ENCODE results near the gene FAM47E. TPM values are rescaled to one million over a fixed set of nuclear protein-coding genes. Genes with fewer than 3 reads are reported as not detected.

Gene FAM47E
- polyA plus RNA-seq, 1 donor from 2014 or later, result 3.7 TPM

DNA sequence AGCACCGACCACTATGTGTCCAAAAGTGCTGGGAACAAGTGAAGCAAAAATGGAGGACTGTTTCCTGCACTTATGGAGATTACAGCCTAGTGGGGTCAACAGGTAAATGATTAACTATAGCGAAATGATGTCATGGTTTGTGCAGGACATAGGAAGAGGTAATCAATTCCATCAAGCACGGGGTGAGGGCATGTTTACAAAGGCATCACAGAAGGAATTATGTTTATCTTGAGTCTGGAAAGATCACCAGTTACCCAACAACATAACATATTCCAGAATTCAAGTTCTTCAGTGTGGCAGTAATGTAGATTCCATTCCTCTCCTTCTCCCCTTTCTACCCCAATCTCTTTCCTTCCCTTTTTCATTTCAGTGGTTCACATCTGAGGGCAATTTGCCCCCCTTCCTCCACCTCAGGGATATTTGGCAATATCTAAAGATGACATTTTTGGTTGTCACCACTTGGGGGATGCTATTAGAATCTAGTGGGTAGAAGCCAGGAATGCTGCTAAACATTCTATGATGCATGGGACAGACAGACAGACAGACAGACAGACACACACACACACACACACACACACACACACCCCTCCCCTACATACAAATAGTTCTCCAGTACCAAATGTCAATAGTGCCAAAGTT, 24.1 kb downstream of the FAM47E start:
- Histone ChIP-seq H3K27me3 (ENCODE audit: insufficient read depth, low read depth, low read length) (no peaks in the 10 kb centered on the region), H3K27ac (ENCODE audit: low read length) (no peak overlapping the region), H3K9me2 (ENCODE audit: insufficient read depth, low read length) (no peaks in the 10 kb centered on the region), H4K20me1 (ENCODE audit: insufficient read depth) (no peaks in the 10 kb centered on the region), H3K79me2 (replicated peaks; ENCODE audit: insufficient read depth, low read length) (no peaks in the 10 kb centered on the region), H3K4me3 (ENCODE audit: low read length) (no peak overlapping the region), H3K4me2 (ENCODE audit: low read length) (no peak overlapping the region), H3K9ac (ENCODE audit: low read length) (no peak overlapping the region), H3K36me3 (ENCODE audit: insufficient read depth, low read length) (no peaks in the 10 kb centered on the region), H3F3A (ENCODE audit: insufficient read depth, low read length, poor library complexity, severe bottlenecking) (no peaks in the 10 kb centered on the region), H3K9me3 (ENCODE audit: low read length) (no peaks in the 10 kb centered on the region), H2AFZ (ENCODE audit: low read depth, low read length) (no peak overlapping the region)
- TF ChIP-seq, protein P1, sequence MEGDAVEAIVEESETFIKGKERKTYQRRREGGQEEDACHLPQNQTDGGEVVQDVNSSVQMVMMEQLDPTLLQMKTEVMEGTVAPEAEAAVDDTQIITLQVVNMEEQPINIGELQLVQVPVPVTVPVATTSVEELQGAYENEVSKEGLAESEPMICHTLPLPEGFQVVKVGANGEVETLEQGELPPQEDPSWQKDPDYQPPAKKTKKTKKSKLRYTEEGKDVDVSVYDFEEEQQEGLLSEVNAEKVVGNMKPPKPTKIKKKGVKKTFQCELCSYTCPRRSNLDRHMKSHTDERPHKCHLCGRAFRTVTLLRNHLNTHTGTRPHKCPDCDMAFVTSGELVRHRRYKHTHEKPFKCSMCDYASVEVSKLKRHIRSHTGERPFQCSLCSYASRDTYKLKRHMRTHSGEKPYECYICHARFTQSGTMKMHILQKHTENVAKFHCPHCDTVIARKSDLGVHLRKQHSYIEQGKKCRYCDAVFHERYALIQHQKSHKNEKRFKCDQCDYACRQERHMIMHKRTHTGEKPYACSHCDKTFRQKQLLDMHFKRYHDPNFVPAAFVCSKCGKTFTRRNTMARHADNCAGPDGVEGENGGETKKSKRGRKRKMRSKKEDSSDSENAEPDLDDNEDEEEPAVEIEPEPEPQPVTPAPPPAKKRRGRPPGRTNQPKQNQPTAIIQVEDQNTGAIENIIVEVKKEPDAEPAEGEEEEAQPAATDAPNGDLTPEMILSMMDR (IDR thresholded peaks at IDR 0.05; ENCODE audit: poor library complexity, severe bottlenecking), result no peak
- TF ChIP-seq, protein P2, sequence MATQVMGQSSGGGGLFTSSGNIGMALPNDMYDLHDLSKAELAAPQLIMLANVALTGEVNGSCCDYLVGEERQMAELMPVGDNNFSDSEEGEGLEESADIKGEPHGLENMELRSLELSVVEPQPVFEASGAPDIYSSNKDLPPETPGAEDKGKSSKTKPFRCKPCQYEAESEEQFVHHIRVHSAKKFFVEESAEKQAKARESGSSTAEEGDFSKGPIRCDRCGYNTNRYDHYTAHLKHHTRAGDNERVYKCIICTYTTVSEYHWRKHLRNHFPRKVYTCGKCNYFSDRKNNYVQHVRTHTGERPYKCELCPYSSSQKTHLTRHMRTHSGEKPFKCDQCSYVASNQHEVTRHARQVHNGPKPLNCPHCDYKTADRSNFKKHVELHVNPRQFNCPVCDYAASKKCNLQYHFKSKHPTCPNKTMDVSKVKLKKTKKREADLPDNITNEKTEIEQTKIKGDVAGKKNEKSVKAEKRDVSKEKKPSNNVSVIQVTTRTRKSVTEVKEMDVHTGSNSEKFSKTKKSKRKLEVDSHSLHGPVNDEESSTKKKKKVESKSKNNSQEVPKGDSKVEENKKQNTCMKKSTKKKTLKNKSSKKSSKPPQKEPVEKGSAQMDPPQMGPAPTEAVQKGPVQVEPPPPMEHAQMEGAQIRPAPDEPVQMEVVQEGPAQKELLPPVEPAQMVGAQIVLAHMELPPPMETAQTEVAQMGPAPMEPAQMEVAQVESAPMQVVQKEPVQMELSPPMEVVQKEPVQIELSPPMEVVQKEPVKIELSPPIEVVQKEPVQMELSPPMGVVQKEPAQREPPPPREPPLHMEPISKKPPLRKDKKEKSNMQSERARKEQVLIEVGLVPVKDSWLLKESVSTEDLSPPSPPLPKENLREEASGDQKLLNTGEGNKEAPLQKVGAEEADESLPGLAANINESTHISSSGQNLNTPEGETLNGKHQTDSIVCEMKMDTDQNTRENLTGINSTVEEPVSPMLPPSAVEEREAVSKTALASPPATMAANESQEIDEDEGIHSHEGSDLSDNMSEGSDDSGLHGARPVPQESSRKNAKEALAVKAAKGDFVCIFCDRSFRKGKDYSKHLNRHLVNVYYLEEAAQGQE (IDR thresholded peaks at IDR 0.05; ENCODE audit: borderline replicate concordance), result no peak

DNA sequence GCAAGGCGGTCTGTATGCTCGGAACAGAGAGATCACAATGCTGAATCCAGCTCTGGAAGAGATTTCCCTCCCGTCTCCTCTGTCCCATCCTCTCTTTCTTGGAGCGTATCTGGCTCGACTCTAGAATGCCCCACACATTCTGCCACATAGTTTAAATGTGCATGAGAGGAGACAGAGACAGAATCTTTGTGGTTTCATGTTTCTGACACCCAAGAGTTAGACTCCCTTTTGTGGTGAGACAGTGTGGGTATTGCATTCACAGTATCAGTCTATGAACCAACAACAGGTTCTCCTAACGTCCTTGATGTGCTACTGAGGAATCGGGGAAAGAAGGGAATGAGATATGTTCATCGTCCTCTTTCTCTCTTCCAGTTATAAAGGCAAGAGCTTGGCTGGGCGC, 25.3 kb downstream of the FAM47E start:
- H3K36me3 ChIP-seq (ENCODE audit: insufficient read depth, low read length), result no peaks in the 10 kb centered on the region
- no peaks in the 10 kb centered on the region for H4K20me1 ChIP-seq (ENCODE audit: insufficient read depth)
- H3K4me2 ChIP-seq (ENCODE audit: low read length), result no peak overlapping the region
- no peak overlapping the region for H2AFZ ChIP-seq (ENCODE audit: low read depth, low read length)
- H3K79me2 ChIP-seq (replicated peaks; ENCODE audit: insufficient read depth, low read length), result no peaks in the 10 kb centered on the region
- no peak overlapping the region for H3K4me3 ChIP-seq (ENCODE audit: low read length)
- H3F3A ChIP-seq (ENCODE audit: insufficient read depth, low read length, poor library complexity, severe bottlenecking), result no peaks in the 10 kb centered on the region
- no peaks in the 10 kb centered on the region for H3K9me2 ChIP-seq (ENCODE audit: insufficient read depth, low read length)
- H3K27me3 ChIP-seq (ENCODE audit: insufficient read depth, low read depth, low read length), result no peaks in the 10 kb centered on the region
- no peak overlapping the region for H3K9ac ChIP-seq (ENCODE audit: low read length)
- no peak overlapping the region for H3K27ac ChIP-seq (ENCODE audit: low read length)
- no peaks in the 10 kb centered on the region for H3K9me3 ChIP-seq (ENCODE audit: low read length)
- TF ChIP-seq, protein P1 (IDR thresholded peaks at IDR 0.05; ENCODE audit: poor library complexity, severe bottlenecking), result no peak
- no peak for TF ChIP-seq RAD21 (conservative IDR thresholded peaks at IDR 0.05)

DNA sequence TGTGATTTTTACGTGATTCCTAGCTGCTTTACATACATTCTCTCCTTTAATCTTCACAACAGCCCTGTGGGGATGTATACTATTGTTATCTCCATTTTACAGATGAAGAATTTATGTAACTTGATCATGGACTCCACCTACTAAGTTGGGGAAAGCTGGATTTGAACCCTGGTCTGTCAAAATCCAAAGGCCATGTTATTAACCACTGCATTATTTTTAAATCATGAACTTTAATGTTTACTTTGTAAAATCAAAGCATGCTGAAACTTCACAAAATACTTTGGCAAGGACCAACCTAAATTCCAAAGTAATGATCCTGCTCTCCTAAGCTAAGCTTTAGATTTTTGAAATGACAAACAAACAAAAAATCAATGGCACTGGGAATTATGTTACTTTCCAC, 26.1 kb downstream of the FAM47E start:
- Histone ChIP-seq H3F3A (ENCODE audit: insufficient read depth, low read length, poor library complexity, severe bottlenecking) (no peaks in the 10 kb centered on the region), H4K20me1 (ENCODE audit: insufficient read depth) (no peaks in the 10 kb centered on the region), H3K79me2 (replicated peaks; ENCODE audit: insufficient read depth, low read length) (no peaks in the 10 kb centered on the region), H3K4me3 (ENCODE audit: low read length) (no peak overlapping the region), H3K9me2 (ENCODE audit: insufficient read depth, low read length) (no peaks in the 10 kb centered on the region), H3K4me2 (ENCODE audit: low read length) (no peak overlapping the region), H2AFZ (ENCODE audit: low read depth, low read length) (no peak overlapping the region), H3K9ac (ENCODE audit: low read length) (no peak overlapping the region), H3K27me3 (ENCODE audit: insufficient read depth, low read depth, low read length) (no peaks in the 10 kb centered on the region), H3K27ac (ENCODE audit: low read length) (no peak overlapping the region), H3K9me3 (ENCODE audit: low read length) (no peaks in the 10 kb centered on the region), H3K36me3 (ENCODE audit: insufficient read depth, low read length) (no peaks in the 10 kb centered on the region)
- no peak for TF ChIP-seq MXI1 (conservative IDR thresholded peaks at IDR 0.05; ENCODE audit: poor library complexity, severe bottlenecking)
- no peak for TF ChIP-seq POLR2AphosphoS5 (IDR thresholded peaks at IDR 0.05)
- TF ChIP-seq EP300 (conservative IDR thresholded peaks at IDR 0.05; ENCODE audit: poor library complexity, severe bottlenecking), result no peak
- TF ChIP-seq EZH2 (IDR thresholded peaks at IDR 0.05; ENCODE audit: borderline replicate concordance, insufficient read depth, low read length, poor library complexity, severe bottlenecking), result no peak
- TF ChIP-seq, protein P2 (IDR thresholded peaks at IDR 0.05; ENCODE audit: borderline replicate concordance), result no peak
- no peak for TF ChIP-seq TAF1 (IDR thresholded peaks at IDR 0.05; ENCODE audit: low read depth)
- TF ChIP-seq, protein P1 (IDR thresholded peaks at IDR 0.05; ENCODE audit: poor library complexity, severe bottlenecking), result no peak
- no peak for TF ChIP-seq RAD21 (conservative IDR thresholded peaks at IDR 0.05)

All from neural cell (in vitro differentiated cells).